H1 (cell line): ENCODE data around the gene TIGD1. TPM values are rescaled to one million over a fixed set of nuclear protein-coding genes. Genes with fewer than 3 reads are reported as not detected.

Experiments used
- BACH1 ChIP-seq: IDR thresholded peaks from 2 replicates; pipeline ENCODE4 v1.6.1; 2012; ENCODE audit warnings: low read length, improper control_type of control experiment
- BCL11A ChIP-seq, 2 experiments: IDR thresholded peaks; one replicate each; pipeline ENCODE4 v1.6.1; 2011; ENCODE audit warnings: low read depth in 2 of 2, low read length in 2 of 2, mild to moderate bottlenecking in 2 of 2
- CREB1 ChIP-seq: IDR thresholded peaks from 2 replicates; pipeline ENCODE4 v1.6.1; 2012; ENCODE audit warnings: inconsistent platforms
- MAFK ChIP-seq: IDR thresholded peaks from 2 replicates; pipeline ENCODE4 v1.6.1; 2012; ENCODE audit warnings: low read depth, mild to moderate bottlenecking, improper control_type of control experiment, low read length
- NRF1 ChIP-seq: IDR thresholded peaks from 2 replicates; pipeline ENCODE4 v1.6.1; 2011; ENCODE audit warnings: mild to moderate bottlenecking, low read depth, low read length, improper control_type of control experiment
- PHF8 ChIP-seq: fragments of 200-600 bp; sonication (generic); conservative IDR thresholded peaks from 2 replicates; pipeline ENCODE4 v1.7.1; 2012; ENCODE audit warnings: low read depth, mild to moderate bottlenecking, inconsistent platforms, low read length, moderate library complexity
- POLR2A ChIP-seq, 2 experiments: IDR thresholded peaks; 1 replicate in 1 of 2; 2 replicates in 1 of 2; pipeline ENCODE4 v1.6.1; 2011; ENCODE audit warnings: low read depth in 2 of 2, low read length in 2 of 2, mild to moderate bottlenecking in 2 of 2; ENCODE audit errors: control extremely low read depth in 1 of 2
- POLR2AphosphoS5 ChIP-seq: IDR thresholded peaks from 2 replicates; pipeline ENCODE4 v1.6.1; 2011; ENCODE audit warnings: low read depth, low read length
- SIRT6 ChIP-seq: IDR thresholded peaks from one replicate; pipeline ENCODE4 v1.7.1; 2012; ENCODE audit warnings: low read length, inconsistent platforms
- SIX5 ChIP-seq: IDR thresholded peaks from 2 replicates; pipeline ENCODE4 v1.6.1; 2011; ENCODE audit warnings: mild to moderate bottlenecking, low read depth, low read length
- SP4 ChIP-seq: IDR thresholded peaks from 2 replicates; pipeline ENCODE4 v1.6.1; 2012; ENCODE audit warnings: low read length, inconsistent platforms
- TAF7 ChIP-seq: optimal IDR thresholded peaks from 2 replicates; pipeline ENCODE3; 2011; ENCODE audit warnings: low read depth, mild to moderate bottlenecking, inconsistent platforms, low read length, moderate library complexity, borderline replicate concordance
- TBP ChIP-seq: IDR thresholded peaks from 2 replicates; pipeline ENCODE4 v1.6.1; 2011; ENCODE audit warnings: low read depth, low read length, improper control_type of control experiment
- TEAD4 ChIP-seq: IDR thresholded peaks from 2 replicates; pipeline ENCODE4 v1.6.1; 2012; ENCODE audit warnings: low read depth, low read length, inconsistent platforms, mixed read lengths
- polyA plus RNA-seq, 7 experiments: library from polyadenylated mRNA; depleted of rRNA in 3 of 7; stranded (reverse) in 5 of 7; unstranded in 2 of 7; fragments of >200 nt in 5 of 7; fragments of 200-250 nt in 2 of 7; gene quantifications; 1 replicate in 5 of 7; 2 replicates in 1 of 7; 4 replicates in 1 of 7; pipeline versions ENCODE4 v1.2.1 to v1.2.3, GENCODE V29; 2011 to 2013; ENCODE audit warnings: missing spikeins in 2 of 7, mixed read lengths in 2 of 7
- total RNA-seq: library from RNA; stranded (reverse); fragmentation: NEBNext Ultra II Directional; extraction: Animal tissue kit (Norgen Biotek cat#: 25700); gene quantifications from 2 replicates; pipeline ENCODE4 v1.2.1, GENCODE V29; 2021
- TF ChIP-seq, protein P1 (sequence below), 3 experiments: IDR thresholded peaks; 1 replicate in 2 of 3; 2 replicates in 1 of 3; pipeline versions ENCODE4 v1.5.1 to v1.6.1; 2011; ENCODE audit warnings: low read length in 3 of 3, mild to moderate bottlenecking in 3 of 3, inconsistent platforms in 2 of 3, low read depth in 1 of 3, moderate library complexity in 1 of 3; ENCODE audit not compliant: insufficient read depth in 1 of 3; ENCODE audit errors: control extremely low read depth in 1 of 3
- TF ChIP-seq, protein P2 (sequence below): IDR thresholded peaks from 2 replicates; pipeline ENCODE4 v1.6.1; 2012; ENCODE audit warnings: inconsistent platforms
- TF ChIP-seq, protein P3 (sequence below): IDR thresholded peaks from 2 replicates; pipeline ENCODE4 v1.6.1; 2011; ENCODE audit warnings: low read length, improper control_type of control experiment

TIGD1 gene
- total and polyA plus RNA-seq, 2 of the 8 experiments (the other 6 are each of a cell fraction or from before 2014, with no cell fraction given): 4.7 to 8.3 TPM

DNA sequence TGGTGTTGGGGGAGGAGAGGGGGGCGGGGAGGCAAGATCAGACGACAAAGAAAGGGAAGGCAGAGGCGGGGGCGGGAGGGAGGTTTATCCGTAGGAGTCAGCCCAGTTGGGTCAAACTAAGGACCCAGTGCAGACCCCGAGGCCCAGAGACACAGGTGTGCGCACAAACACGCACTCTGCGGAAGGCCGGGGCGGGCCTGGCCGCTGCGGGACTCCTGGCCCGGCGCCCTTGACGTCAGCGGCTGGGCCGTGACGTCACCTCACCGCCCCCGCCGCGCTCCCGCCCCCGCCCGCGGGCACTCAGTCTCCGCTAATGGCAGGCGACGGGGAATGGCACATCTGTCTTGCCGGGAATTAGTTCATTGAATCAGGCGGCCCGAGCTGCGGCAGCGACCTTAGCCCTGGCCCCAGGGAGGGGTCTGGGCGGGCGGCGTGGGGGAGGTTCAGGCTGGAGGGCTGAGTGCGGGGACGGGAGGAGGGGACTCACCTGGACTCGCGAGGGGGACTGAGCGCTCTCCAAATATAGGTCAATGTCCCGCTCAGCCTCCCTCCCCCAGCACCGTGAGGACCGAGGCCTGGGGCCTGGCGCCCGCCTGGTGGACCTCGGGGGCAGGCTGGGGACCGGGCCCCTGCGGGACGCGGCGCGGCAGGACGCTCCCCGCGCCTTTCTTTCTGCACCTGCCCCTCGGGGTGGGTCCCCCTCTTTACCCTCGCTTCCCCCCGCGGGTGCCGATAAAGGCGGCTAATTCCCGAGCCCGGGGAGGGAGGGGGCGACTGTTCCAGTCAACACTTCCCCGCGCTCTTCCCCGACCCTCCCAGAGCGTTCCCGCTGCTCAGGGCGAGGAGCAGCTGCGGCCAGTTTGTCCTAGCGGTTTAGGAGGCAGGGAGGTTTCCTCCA, 47.2 kb downstream of the TIGD1 start (continued):
- TF ChIP-seq PHF8 (0 out of 2 replicates have a peak, but pooled peaks have one; percentile 19), POLR2A (IDR thresholded peaks at IDR 0.05; ENCODE audit: control extremely low read depth in 1 of 2, low read depth in 2 of 2, low read length in 2 of 2) (no peak), BCL11A (IDR thresholded peaks at IDR 0.05; ENCODE audit: low read depth in 2 of 2, low read length in 2 of 2) (no peak), SIX5 (no peak), CREB1 (peak; percentile 96), TAF7 (no peak), MAFK (no peak), POLR2AphosphoS5 (no peak), SIRT6 (no peak), TEAD4 (no peak), BACH1 (no peak), NRF1 (no peak), SP4 (no peak), TBP (peak; percentile 18; the same call in 1 of the 2 replicates)
- TF ChIP-seq, protein P1, sequence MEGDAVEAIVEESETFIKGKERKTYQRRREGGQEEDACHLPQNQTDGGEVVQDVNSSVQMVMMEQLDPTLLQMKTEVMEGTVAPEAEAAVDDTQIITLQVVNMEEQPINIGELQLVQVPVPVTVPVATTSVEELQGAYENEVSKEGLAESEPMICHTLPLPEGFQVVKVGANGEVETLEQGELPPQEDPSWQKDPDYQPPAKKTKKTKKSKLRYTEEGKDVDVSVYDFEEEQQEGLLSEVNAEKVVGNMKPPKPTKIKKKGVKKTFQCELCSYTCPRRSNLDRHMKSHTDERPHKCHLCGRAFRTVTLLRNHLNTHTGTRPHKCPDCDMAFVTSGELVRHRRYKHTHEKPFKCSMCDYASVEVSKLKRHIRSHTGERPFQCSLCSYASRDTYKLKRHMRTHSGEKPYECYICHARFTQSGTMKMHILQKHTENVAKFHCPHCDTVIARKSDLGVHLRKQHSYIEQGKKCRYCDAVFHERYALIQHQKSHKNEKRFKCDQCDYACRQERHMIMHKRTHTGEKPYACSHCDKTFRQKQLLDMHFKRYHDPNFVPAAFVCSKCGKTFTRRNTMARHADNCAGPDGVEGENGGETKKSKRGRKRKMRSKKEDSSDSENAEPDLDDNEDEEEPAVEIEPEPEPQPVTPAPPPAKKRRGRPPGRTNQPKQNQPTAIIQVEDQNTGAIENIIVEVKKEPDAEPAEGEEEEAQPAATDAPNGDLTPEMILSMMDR (IDR thresholded peaks at IDR 0.05; ENCODE audit: control extremely low read depth in 1 of 3, insufficient read depth in 1 of 3, low read depth in 1 of 3, low read length in 3 of 3): no peak
- TF ChIP-seq, protein P2, sequence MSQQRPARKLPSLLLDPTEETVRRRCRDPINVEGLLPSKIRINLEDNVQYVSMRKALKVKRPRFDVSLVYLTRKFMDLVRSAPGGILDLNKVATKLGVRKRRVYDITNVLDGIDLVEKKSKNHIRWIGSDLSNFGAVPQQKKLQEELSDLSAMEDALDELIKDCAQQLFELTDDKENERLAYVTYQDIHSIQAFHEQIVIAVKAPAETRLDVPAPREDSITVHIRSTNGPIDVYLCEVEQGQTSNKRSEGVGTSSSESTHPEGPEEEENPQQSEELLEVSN: no peak
- TF ChIP-seq, protein P3, sequence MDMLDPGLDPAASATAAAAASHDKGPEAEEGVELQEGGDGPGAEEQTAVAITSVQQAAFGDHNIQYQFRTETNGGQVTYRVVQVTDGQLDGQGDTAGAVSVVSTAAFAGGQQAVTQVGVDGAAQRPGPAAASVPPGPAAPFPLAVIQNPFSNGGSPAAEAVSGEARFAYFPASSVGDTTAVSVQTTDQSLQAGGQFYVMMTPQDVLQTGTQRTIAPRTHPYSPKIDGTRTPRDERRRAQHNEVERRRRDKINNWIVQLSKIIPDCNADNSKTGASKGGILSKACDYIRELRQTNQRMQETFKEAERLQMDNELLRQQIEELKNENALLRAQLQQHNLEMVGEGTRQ: no peak
